HepG2 (cell line): ENCODE data around the gene ART4. TPM values are rescaled to one million over a fixed set of nuclear protein-coding genes. Genes with fewer than 3 reads are reported as not detected.

Experiments used
- ATAC-seq: fragments of 200-7000 bp; cut with Tn5 transposase; 3 replicates; pipeline ENCODE4 v1.9.1; 2020; ENCODE audit warnings: mild to moderate bottlenecking, moderate library complexity
- BruUV-seq: library from RNA; stranded (reverse); fragments of 400-500 nt; replicated peaks from 2 replicates; lab custom pipeline; 2021; lab: Mats Ljungman, UMichigan
- CTCF ChIA-PET: fragments of 300-600 bp; formaldehyde crosslinking; extraction: SDS; loops from one replicate; lab custom pipeline; 2021; ENCODE audit warnings: low total read pairs, inconsistent platforms, low intra/inter-chr PET ratio; lab: Yijun Ruan, JAX
- POLR2A ChIA-PET: fragments of 350-600 bp; sonication (Branson Sonifier 250); formaldehyde crosslinking; loops from one replicate; lab custom pipeline; 2020; ENCODE audit warnings: antibody characterized with exemption, inconsistent platforms; lab: Yijun Ruan, JAX
- DNase-seq: peaks from one replicate; pipeline ENCODE4 v3.0.0-alpha.2; 2015; ENCODE audit warnings: low spot score
- FAIRE-seq: peaks from 3 replicates; lab custom pipeline; 2011; peaks lifted over from hg19 to GRCh38; lab: Jason Lieb, UNC
- H2AFZ ChIP-seq: one replicate; pipeline ENCODE4 v1.6.1; 2011; ENCODE audit warnings: low read length, inconsistent platforms
- H3K27ac ChIP-seq: fragments of 300-600 bp; 3 replicates; pipeline ENCODE4 v1.8.0; 2011; ENCODE audit warnings: mixed run types, mild to moderate bottlenecking, mixed read lengths, low read length, inconsistent platforms; ENCODE audit not compliant: insufficient read depth; ENCODE audit errors: extremely low read length
- H3K27me3 ChIP-seq, 2 experiments: fragments of 200-600 bp in 1 of 2; 2 replicates in 1 of 2; 3 replicates in 1 of 2; pipeline versions ENCODE4 v1.6.0 to v1.8.0; 2011; ENCODE audit warnings: low read length in 2 of 2, mild to moderate bottlenecking in 2 of 2, moderate library complexity in 2 of 2, inconsistent platforms in 1 of 2; ENCODE audit not compliant: insufficient read depth in 2 of 2, control insufficient read depth in 1 of 2
- H3K36me3 ChIP-seq, 2 experiments: fragments of 200-600 bp in 1 of 2; replicated peaks in 1 of 2; 2 replicates in 1 of 2; 3 replicates in 1 of 2; pipeline versions ENCODE4 v1.5.1 to v1.8.0; 2011; ENCODE audit warnings: low read length in 2 of 2, inconsistent platforms in 1 of 2; ENCODE audit not compliant: insufficient read depth in 2 of 2, control insufficient read depth in 1 of 2
- H3K4me1 ChIP-seq: 2 replicates; pipeline ENCODE4 v1.5.1; 2012; ENCODE audit warnings: low read length, inconsistent platforms; ENCODE audit not compliant: insufficient read depth
- H3K4me2 ChIP-seq: 2 replicates; pipeline ENCODE4 v1.6.0; 2011; ENCODE audit warnings: low read depth, low read length, inconsistent platforms
- H3K4me3 ChIP-seq, 3 experiments: fragments of 200-600 bp in 1 of 3; sonication (generic), shearing (Covaris generic) in 1 of 3; replicated peaks in 1 of 3; 2 replicates each; pipeline ENCODE4 v1.5.1; 2011 to 2016; ENCODE audit warnings: low read length in 3 of 3, inconsistent platforms in 2 of 3, low read depth in 2 of 3, mild to moderate bottlenecking in 2 of 3, control low read depth in 1 of 3, mixed read lengths in 1 of 3; ENCODE audit not compliant: insufficient read depth in 1 of 3
- H3K79me2 ChIP-seq: one replicate; pipeline ENCODE4 v1.6.1; 2011; ENCODE audit warnings: low read length, inconsistent platforms; ENCODE audit not compliant: insufficient read depth
- H3K9ac ChIP-seq: 2 replicates; pipeline ENCODE4 v1.6.0; 2011; ENCODE audit warnings: mild to moderate bottlenecking, low read depth, low read length, inconsistent platforms; ENCODE audit not compliant: insufficient read depth
- H3K9me3 ChIP-seq: 2 replicates; pipeline ENCODE4 v1.5.1; 2012; ENCODE audit warnings: mild to moderate bottlenecking, low read length
- H4K20me1 ChIP-seq: 2 replicates; pipeline ENCODE4 v1.6.0; 2011; ENCODE audit warnings: inconsistent platforms, mild to moderate bottlenecking, low read length, moderate library complexity; ENCODE audit not compliant: insufficient read depth
- MED8 ChIP-seq: sonication (generic); formaldehyde crosslinking; IDR thresholded peaks from 2 replicates; pipeline ENCODE4 v1.8.1; 2023; ENCODE audit warnings: mild to moderate bottlenecking, missing genetic modification reagents; ENCODE audit not compliant: insufficient replicate concordance
- PRDM10 ChIP-seq: sonication (generic); formaldehyde crosslinking; IDR thresholded peaks from 2 replicates; pipeline ENCODE4 v1.4.0; 2020; ENCODE audit warnings: low read depth, missing genetic modification reagents
- STAG1 ChIP-seq: sonication (generic); formaldehyde crosslinking; IDR thresholded peaks from 2 replicates; pipeline ENCODE4 v1.4.0; 2020; ENCODE audit warnings: missing genetic modification reagents
- ZNF12 ChIP-seq: sonication (generic); formaldehyde crosslinking; IDR thresholded peaks from 2 replicates; pipeline ENCODE4 v1.5.0; 2020; ENCODE audit warnings: missing genetic modification reagents
- in situ Hi-C: cut with HindIII; loops from 2 replicates; pipeline ENCODE4 v1.10.0; 2017; ENCODE audit warnings: low pct_unique_long_range_greater_than_20kb; ENCODE audit not compliant: extremely low pct_ligation_motif_present
- intact Hi-C: fragments of 100-400 bp; cut with micrococcal nuclease; formaldehyde crosslinking; loops from one replicate; pipeline ENCODE4 v1.10.0; 2022; ENCODE audit not compliant: unreplicated experiment
- polyA plus RNA-seq, 8 experiments: library from polyadenylated mRNA; depleted of rRNA in 3 of 8; stranded (reverse) in 7 of 8; unstranded in 1 of 8; fragments of >200 nt; fragmentation: Illumina TruSeq in 4 of 8; extraction: Trizol in 4 of 8; gene quantifications; 2 replicates each; pipeline versions ENCODE4 v1.2.1 to v1.2.3, GENCODE V29; 2011 to 2016; ENCODE audit warnings: low read depth in 4 of 8, missing spikeins in 1 of 8, mixed read lengths in 1 of 8; ENCODE audit not compliant: insufficient read depth in 1 of 8
- total RNA-seq, 5 experiments: library from RNA; depleted of rRNA; stranded (reverse); fragments of >200 nt; fragmentation: Illumina TruSeq; extraction: Trizol; gene quantifications; 2 replicates each; pipeline ENCODE4 v1.2.3, GENCODE V29; 2016; ENCODE audit warnings: low read depth in 1 of 5
- TF ChIP-seq, protein P1 (sequence below): sonication (generic); formaldehyde crosslinking; IDR thresholded peaks from 2 replicates; pipeline ENCODE4 v1.4.0; 2020; ENCODE audit warnings: missing genetic modification reagents
- TF ChIP-seq, protein P2 (sequence below), 2 experiments: sonication (generic) in 1 of 2; formaldehyde crosslinking in 1 of 2; IDR thresholded peaks; 2 replicates each; pipeline versions ENCODE4 v1.4.0 to v1.6.1; 2016 to 2020; ENCODE audit warnings: borderline replicate concordance in 1 of 2, low read depth in 1 of 2, mild to moderate bottlenecking in 1 of 2, missing genetic modification reagents in 1 of 2

Gene ART4
- total and polyA plus RNA-seq, 2 of the 13 experiments (the other 11 are each of a cell fraction or from before 2014, with no cell fraction given), result 17.6 to 20.3 TPM

- intact Hi-C loops, result no loop called here
- H3K4me3 ChIP-seq, result no peak overlapping the region
- in situ Hi-C loops, result no loop called here
- ChIA-PET POLR2A (no interaction called here), CTCF (no interaction called here)
- no peaks in the 10 kb centered on the region for H3K27me3 ChIP-seq
- no peaks in the 10 kb centered on the region for H3K4me1 ChIP-seq
- DNase-seq, result no peak
- H3K27ac ChIP-seq, result no peak overlapping the region
- TF ChIP-seq PRDM10 (CRISPR knock-in tag), result no peak
- TF ChIP-seq, protein P1, sequence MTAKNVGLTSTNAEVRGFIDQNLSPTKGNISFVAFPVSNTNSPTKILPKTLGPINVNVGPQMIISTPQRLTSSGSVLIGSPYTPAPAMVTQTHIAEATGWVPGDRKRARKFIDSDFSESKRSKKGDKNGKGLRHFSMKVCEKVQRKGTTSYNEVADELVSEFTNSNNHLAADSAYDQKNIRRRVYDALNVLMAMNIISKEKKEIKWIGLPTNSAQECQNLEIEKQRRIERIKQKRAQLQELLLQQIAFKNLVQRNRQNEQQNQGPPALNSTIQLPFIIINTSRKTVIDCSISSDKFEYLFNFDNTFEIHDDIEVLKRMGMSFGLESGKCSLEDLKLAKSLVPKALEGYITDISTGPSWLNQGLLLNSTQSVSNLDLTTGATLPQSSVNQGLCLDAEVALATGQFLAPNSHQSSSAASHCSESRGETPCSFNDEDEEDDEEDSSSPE (CRISPR knock-in tag), result no peak
- TF ChIP-seq MED8 (CRISPR knock-in tag), result no peak
- TF ChIP-seq, protein P2, sequence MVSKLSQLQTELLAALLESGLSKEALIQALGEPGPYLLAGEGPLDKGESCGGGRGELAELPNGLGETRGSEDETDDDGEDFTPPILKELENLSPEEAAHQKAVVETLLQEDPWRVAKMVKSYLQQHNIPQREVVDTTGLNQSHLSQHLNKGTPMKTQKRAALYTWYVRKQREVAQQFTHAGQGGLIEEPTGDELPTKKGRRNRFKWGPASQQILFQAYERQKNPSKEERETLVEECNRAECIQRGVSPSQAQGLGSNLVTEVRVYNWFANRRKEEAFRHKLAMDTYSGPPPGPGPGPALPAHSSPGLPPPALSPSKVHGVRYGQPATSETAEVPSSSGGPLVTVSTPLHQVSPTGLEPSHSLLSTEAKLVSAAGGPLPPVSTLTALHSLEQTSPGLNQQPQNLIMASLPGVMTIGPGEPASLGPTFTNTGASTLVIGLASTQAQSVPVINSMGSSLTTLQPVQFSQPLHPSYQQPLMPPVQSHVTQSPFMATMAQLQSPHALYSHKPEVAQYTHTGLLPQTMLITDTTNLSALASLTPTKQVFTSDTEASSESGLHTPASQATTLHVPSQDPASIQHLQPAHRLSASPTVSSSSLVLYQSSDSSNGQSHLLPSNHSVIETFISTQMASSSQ (IDR thresholded peaks at IDR 0.05; ENCODE audit: low read depth), result no peak
- TF ChIP-seq, protein P2 (CRISPR knock-in tag; IDR thresholded peaks at IDR 0.05; ENCODE audit: borderline replicate concordance), result no peak
- no peak for TF ChIP-seq STAG1 (CRISPR knock-in tag)
- TF ChIP-seq ZNF12 (CRISPR knock-in tag), result no peak
- ATAC-seq, result no peak
- H3K36me3 ChIP-seq, result no peaks in the 10 kb centered on the region
- H4K20me1 ChIP-seq, result no peaks in the 10 kb centered on the region
- no peak overlapping the region for H3K9ac ChIP-seq
- H2AFZ ChIP-seq, result no peak overlapping the region
- H3K79me2 ChIP-seq, result no peaks in the 10 kb centered on the region
- peaks cover 5% of the 10 kb centered on the region; the same call in 1 of the 2 replicates for H3K9me3 ChIP-seq
- no peak for FAIRE-seq
- no TSS peak for BruUV-seq
- no peak overlapping the region for H3K4me2 ChIP-seq
Observed at GRCh38 chr12:14860490-14860889, 17.2 kb upstream of the ART4 start.
